ENCODE measurements around the gene GLRA3.

Gene GLRA3

GRCh38 chr4:174592256-174592984, 236.6 kb downstream of the GLRA3 start:
- DNase-seq: no peak

DNA sequence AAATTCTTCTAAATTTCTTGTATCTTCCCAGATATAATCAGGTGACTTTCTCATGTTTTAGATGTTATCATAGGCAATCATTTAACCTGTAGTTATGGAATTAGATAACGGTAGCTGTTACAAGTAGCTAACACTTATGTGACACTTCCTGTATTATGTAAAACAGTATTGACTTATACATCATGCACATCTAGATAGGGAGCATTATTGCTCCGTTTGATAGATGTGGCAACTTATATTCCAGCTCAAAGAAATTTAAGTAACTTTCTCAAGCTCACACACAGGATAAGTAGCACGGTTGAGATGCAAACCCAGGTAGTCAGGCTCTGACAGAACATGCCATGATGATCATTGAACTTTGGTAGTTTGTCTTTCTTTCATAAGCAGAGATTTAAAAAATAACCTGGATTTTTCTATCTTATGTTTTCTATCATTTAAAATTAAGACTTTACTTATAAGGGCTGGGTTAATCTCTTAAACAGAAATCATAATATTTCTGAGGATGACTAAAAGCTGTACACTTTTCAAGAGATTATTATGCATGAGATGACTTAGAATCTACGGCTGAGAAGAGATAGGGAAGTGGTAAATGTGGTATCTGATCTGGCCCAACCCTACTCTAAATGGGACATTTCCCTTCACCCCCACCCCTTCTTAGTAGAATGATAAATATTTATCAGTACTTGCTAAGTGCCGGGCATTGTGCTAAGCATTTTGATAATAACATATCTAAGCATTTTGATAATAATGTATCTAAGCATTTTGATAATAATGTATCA, 237.6 kb downstream of the GLRA3 start:
- DNase-seq: no peak

DNA sequence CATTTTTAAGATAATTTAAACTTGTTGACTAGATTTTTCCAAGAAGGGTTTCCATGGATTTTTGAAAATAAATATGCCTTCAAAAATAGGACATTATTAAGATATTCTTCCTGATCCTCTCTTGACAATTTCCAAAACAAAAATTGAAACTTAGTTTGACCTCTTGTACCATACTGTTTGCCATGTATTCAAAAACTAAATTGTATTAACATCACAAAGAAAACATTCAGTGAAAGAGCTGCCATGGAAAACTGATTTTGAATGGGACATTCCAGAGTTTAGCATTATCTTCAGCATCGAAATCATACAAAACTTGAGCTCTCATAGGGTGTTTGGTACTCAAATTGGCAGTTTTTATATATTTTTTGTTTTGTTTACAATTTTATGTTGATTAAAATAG, 238.7 kb downstream of the GLRA3 start:
- no peak for DNase-seq
